MM.1S (cell line): Measurements from ENCODE around the gene HIPK2.

ENCODE experiments used
- DNase-seq: peaks from one replicate; pipeline ENCODE4 v3.0.0-alpha.2; 2015
- H2AFZ ChIP-seq: fragments of 300-600 bp; sonication (generic); 2 replicates; pipeline ENCODE4 v1.6.0; 2016; ENCODE audit warnings: antibody characterized with exemption, low read length
- H3F3A ChIP-seq: fragments of 300-600 bp; sonication (generic); 2 replicates; pipeline ENCODE4 v1.6.1; 2016; ENCODE audit warnings: mild to moderate bottlenecking, antibody characterized with exemption, low read length, moderate library complexity, mixed read lengths; ENCODE audit not compliant: insufficient read depth
- H3K27ac ChIP-seq: fragments of 300-600 bp; sonication (generic); 2 replicates; pipeline ENCODE4 v1.5.1; 2016; ENCODE audit warnings: mild to moderate bottlenecking, low read length
- H3K27me3 ChIP-seq: fragments of 300-600 bp; sonication (generic); replicated peaks from 2 replicates; pipeline ENCODE4 v1.6.0; 2016; ENCODE audit warnings: low read length; ENCODE audit not compliant: insufficient read depth
- H3K36me3 ChIP-seq: fragments of 300-600 bp; sonication (generic); replicated peaks from 2 replicates; pipeline ENCODE4 v1.6.1; 2016; ENCODE audit warnings: mild to moderate bottlenecking, low read length, mixed read lengths; ENCODE audit not compliant: insufficient read depth
- H3K4me1 ChIP-seq: fragments of 300-600 bp; sonication (generic); 2 replicates; pipeline ENCODE4 v1.6.1; 2016; ENCODE audit warnings: low read length, mixed read lengths
- H3K4me2 ChIP-seq: fragments of 300-600 bp; sonication (generic); 2 replicates; pipeline ENCODE4 v1.6.0; 2016; ENCODE audit warnings: low read depth, low read length
- H3K4me3 ChIP-seq: fragments of 300-600 bp; sonication (generic); 2 replicates; pipeline ENCODE4 v1.5.1; 2016; ENCODE audit warnings: low read length, mixed read lengths
- H3K79me2 ChIP-seq: fragments of 300-600 bp; sonication (generic); 2 replicates; pipeline ENCODE4 v1.6.1; 2016; ENCODE audit warnings: mixed run types, low read length, mixed read lengths
- H3K9ac ChIP-seq: fragments of 300-600 bp; sonication (generic); 2 replicates; pipeline ENCODE4 v1.6.1; 2016; ENCODE audit warnings: low read length, mixed read lengths
- H3K9me2 ChIP-seq: fragments of 300-600 bp; sonication (generic); replicated peaks from 2 replicates; pipeline ENCODE4 v1.6.1; 2016; ENCODE audit warnings: mild to moderate bottlenecking, low read length, mixed read lengths; ENCODE audit not compliant: insufficient read depth
- H3K9me3 ChIP-seq: fragments of 300-600 bp; sonication (generic); replicated peaks from 2 replicates; pipeline ENCODE4 v1.6.1; 2016; ENCODE audit warnings: mild to moderate bottlenecking, low read length, mixed read lengths; ENCODE audit not compliant: insufficient read depth
- H4K20me1 ChIP-seq: fragments of 300-600 bp; sonication (generic); 2 replicates; pipeline ENCODE4 v1.6.1; 2016; ENCODE audit warnings: mild to moderate bottlenecking, low read length, moderate library complexity, mixed read lengths; ENCODE audit not compliant: insufficient read depth
- CTCF ChIP-seq: fragments of 300-600 bp; sonication (generic); IDR thresholded peaks from 2 replicates; pipeline ENCODE4 v1.5.1; 2016; ENCODE audit warnings: antibody characterized with exemption, low read length, mixed read lengths
- EZH2 ChIP-seq: fragments of 300-600 bp; sonication (generic); optimal IDR thresholded peaks from 2 replicates; pipeline ENCODE3; 2017; ENCODE audit warnings: low read depth, mild to moderate bottlenecking, antibody characterized with exemption, low read length, mixed read lengths
- EZH2phosphoT487 ChIP-seq: fragments of 300-600 bp; sonication (generic); IDR thresholded peaks from 2 replicates; pipeline ENCODE4 v1.6.1; 2018; ENCODE audit warnings: antibody characterized with exemption, low read length

HIPK2 gene

GRCh38 chr7:139619367-139619657 lies 158.5 kb downstream of the HIPK2 start:
- no peaks in the 10 kb centered on the region for H4K20me1 ChIP-seq
- H3K27me3 ChIP-seq: no peaks in the 10 kb centered on the region
- TF ChIP-seq EZH2 (no peak), EZH2phosphoT487 (no peak), CTCF (no peak)
- no peaks in the 10 kb centered on the region for H3K79me2 ChIP-seq
- no peak overlapping the region for H3K27ac ChIP-seq
- no peaks in the 10 kb centered on the region for H3K4me1 ChIP-seq
- H3K36me3 ChIP-seq: no peaks in the 10 kb centered on the region
- H2AFZ ChIP-seq: no peak overlapping the region
- H3K4me3 ChIP-seq: no peak overlapping the region
- H3F3A ChIP-seq: no peaks in the 10 kb centered on the region
- no peak for DNase-seq
- H3K4me2 ChIP-seq: no peak overlapping the region
- H3K9me2 ChIP-seq: no peaks in the 10 kb centered on the region
- no peak overlapping the region for H3K9ac ChIP-seq
- no peaks in the 10 kb centered on the region for H3K9me3 ChIP-seq

DNA sequence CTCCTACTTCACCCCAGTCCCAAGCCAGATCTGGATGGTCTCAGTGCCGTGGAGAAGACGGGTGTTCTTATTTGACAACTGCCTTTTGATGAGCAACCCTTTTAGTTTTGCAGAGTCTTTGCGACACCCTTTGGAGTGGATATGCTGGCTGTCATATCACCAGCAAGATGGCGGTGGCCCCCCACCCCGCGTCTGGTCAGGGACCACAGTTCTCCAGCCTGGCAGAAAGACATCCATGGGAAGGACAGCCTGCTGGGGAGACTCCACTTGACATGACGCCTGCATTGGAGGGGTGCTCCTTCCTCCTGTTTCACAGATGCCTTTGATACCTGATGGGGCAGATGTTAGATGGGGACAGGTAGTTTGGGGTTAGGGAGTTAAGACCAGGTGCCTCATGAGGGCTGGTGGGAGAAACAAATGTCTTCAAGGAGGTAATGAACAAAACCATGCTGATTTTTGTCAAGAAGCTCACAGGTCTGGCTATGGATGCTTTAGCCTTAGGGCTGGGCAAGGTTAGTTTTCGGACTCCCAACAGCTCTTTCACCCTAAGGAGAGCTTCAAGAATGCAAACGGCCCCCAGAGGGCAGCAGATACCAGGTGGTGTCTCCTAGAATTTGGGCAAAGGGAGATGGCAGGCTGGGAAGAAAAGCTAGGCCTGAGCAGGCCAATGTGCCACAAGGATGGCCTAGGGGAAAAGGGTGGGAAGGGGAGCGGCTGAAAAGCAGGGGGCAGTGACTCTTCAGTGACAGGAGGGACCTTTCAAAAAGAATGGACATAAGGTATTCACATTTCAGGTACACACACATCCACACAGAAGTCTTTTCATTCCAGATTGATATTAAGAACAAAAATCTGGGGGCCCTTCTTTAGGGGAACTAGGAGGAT lies 159.1 kb downstream of the HIPK2 start:
- Histone ChIP-seq H3K9ac (no peak overlapping the region), H3K4me2 (no peak overlapping the region), H3K9me2 (no peaks in the 10 kb centered on the region), H3K27me3 (no peaks in the 10 kb centered on the region), H3K27ac (no peak overlapping the region), H3K36me3 (no peaks in the 10 kb centered on the region), H4K20me1 (no peaks in the 10 kb centered on the region), H2AFZ (no peak overlapping the region), H3K79me2 (no peaks in the 10 kb centered on the region), H3F3A (no peaks in the 10 kb centered on the region), H3K4me1 (no peaks in the 10 kb centered on the region), H3K9me3 (no peaks in the 10 kb centered on the region), H3K4me3 (no peak overlapping the region)
- TF ChIP-seq EZH2 (no peak), CTCF (peak; percentile 50)
- DNase-seq: peak; percentile 13

DNA sequence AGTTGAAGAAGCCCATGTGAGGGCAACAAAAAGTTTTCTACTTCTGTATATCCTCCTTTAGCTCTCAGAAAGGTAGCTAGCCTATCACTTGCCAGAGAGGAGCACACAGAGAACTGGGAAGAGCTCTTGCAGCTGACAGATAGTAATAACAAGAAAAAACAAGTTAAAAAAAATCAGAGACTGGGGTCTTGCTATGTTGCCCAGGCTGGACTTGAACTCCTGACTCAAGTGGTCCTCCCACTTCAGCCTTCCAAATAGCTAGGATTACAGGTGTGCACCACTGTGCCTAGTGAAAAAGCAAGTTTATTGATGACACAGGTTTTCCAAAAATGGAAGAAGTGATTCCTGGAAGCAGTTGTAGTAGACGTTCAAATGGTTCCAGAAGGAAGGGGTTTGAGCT lies 160.7 kb downstream of the HIPK2 start:
- H3K79me2 ChIP-seq: no peaks in the 10 kb centered on the region
- H2AFZ ChIP-seq: no peak overlapping the region
- no peak overlapping the region for H3K9ac ChIP-seq
- no peaks in the 10 kb centered on the region for H3K9me3 ChIP-seq
- H3K4me2 ChIP-seq: no peak overlapping the region
- no peaks in the 10 kb centered on the region for H3K27me3 ChIP-seq
- no peak overlapping the region for H3K27ac ChIP-seq
- no peaks in the 10 kb centered on the region for H3K9me2 ChIP-seq
- H3K4me3 ChIP-seq: no peak overlapping the region
- H3F3A ChIP-seq: no peaks in the 10 kb centered on the region
- TF ChIP-seq CTCF: no peak
- no peak for TF ChIP-seq EZH2phosphoT487
- TF ChIP-seq EZH2: no peak
- DNase-seq: no peak
- H3K36me3 ChIP-seq: peaks cover 8% of the 10 kb centered on the region; the same call in 1 of the 2 replicates
- H3K4me1 ChIP-seq: no peaks in the 10 kb centered on the region
- no peaks in the 10 kb centered on the region for H4K20me1 ChIP-seq
